Astrocyte of the hippocampus (primary cell): ENCODE data around the gene HSDL1.

Experiments
- DNase-seq: peaks from one replicate; pipeline ENCODE4 v3.0.0; 2011; ENCODE audit warnings: low read depth, low spot score

Gene HSDL1

GRCh38 chr16:84144859-84145639, at the start of gene HSDL1, which contains the start of gene DNAAF1:
TSS of gene HSDL1 (minus strand) at chr16:84145177. CDS start at chr16:84131321, 13,856 bp downstream.
TSS of gene DNAAF1 (plus strand) at chr16:84145308. CDS start at chr16:84145441, 133 bp downstream.
- DNase-seq: peak; percentile 96

GRCh38 chr16:84194018-84194417, 49.0 kb upstream of the HSDL1 start:
- DNase-seq: no peak

GRCh38 chr16:84193480-84193879, 48.5 kb upstream of the HSDL1 start:
- no peak for DNase-seq

- DNase-seq: no peak
Measured at GRCh38 chr16:84191466-84191865, 46.5 kb upstream of the HSDL1 start.

- no peak for DNase-seq
Measured at GRCh38 chr16:84190731-84191388, 45.9 kb upstream of the HSDL1 start, which contains the start of gene ADAD2. TSS of gene ADAD2 (plus strand) at chr16:84191157. CDS start at chr16:84191231, 74 bp downstream.

- DNase-seq: peak; percentile 99
Measured at GRCh38 chr16:84186685-84187437, 41.9 kb upstream of the HSDL1 start, which contains the start of gene TAF1C. TSS of gene TAF1C (minus strand) at chr16:84187057. CDS start at chr16:84184988, 2,069 bp downstream.

GRCh38 chr16:84184775-84185174, 39.8 kb upstream of the HSDL1 start:
- no peak for DNase-seq

- no peak for DNase-seq
Measured at GRCh38 chr16:84183911-84184591, 39.1 kb upstream of the HSDL1 start.

- DNase-seq: no peak
Measured at GRCh38 chr16:84183572-84183875, 38.5 kb upstream of the HSDL1 start.

GRCh38 chr16:84182680-84183571, 37.9 kb upstream of the HSDL1 start:
- no peak for DNase-seq

- DNase-seq: no peak
Measured at GRCh38 chr16:84182104-84182503, 37.1 kb upstream of the HSDL1 start.

- DNase-seq: no peak
Measured at GRCh38 chr16:84181144-84181915, 36.4 kb upstream of the HSDL1 start.

GRCh38 chr16:84180519-84181140, 35.7 kb upstream of the HSDL1 start:
- no peak for DNase-seq

GRCh38 chr16:84179612-84180320, 34.8 kb upstream of the HSDL1 start:
- no peak for DNase-seq

- no peak for DNase-seq
Measured at GRCh38 chr16:84178892-84179611, 34.1 kb upstream of the HSDL1 start.

- DNase-seq: no peak
Measured at GRCh38 chr16:84178146-84178765, 33.3 kb upstream of the HSDL1 start.

- DNase-seq: peak; percentile 47
Measured at GRCh38 chr16:84177741-84178073, 32.7 kb upstream of the HSDL1 start.
